KMS-11 (cell line): ENCODE data around the gene FRMD4A.

Experiments used
- H2AFZ ChIP-seq: fragments of 200-600 bp; sonication (generic); 2 replicates; pipeline ENCODE4 v1.6.1; 2016; ENCODE audit warnings: antibody characterized with exemption, mixed run types, low read depth
- H3K27ac ChIP-seq: fragments of 200-600 bp; sonication (generic); 2 replicates; pipeline ENCODE4 v1.6.1; 2016; ENCODE audit warnings: mild to moderate bottlenecking, mixed run types
- H3K27me3 ChIP-seq: fragments of 200-600 bp; sonication (generic); 2 replicates; pipeline ENCODE4 v1.6.1; 2017; ENCODE audit warnings: mild to moderate bottlenecking, low read depth, mixed run types, moderate library complexity; ENCODE audit not compliant: insufficient read depth
- H3K36me3 ChIP-seq: fragments of 200-600 bp; sonication (generic); 2 replicates; pipeline ENCODE4 v1.6.1; 2017; ENCODE audit warnings: mild to moderate bottlenecking, mixed run types; ENCODE audit not compliant: insufficient read depth
- H3K4me1 ChIP-seq: fragments of 200-600 bp; sonication (generic); 2 replicates; pipeline ENCODE4 v1.6.1; 2016; ENCODE audit warnings: mild to moderate bottlenecking, low read depth, mixed run types; ENCODE audit not compliant: poor library complexity, severe bottlenecking
- H3K4me2 ChIP-seq: fragments of 200-600 bp; sonication (generic); 2 replicates; pipeline ENCODE4 v1.7.0; 2016; ENCODE audit warnings: mild to moderate bottlenecking, mixed run types
- H3K4me3 ChIP-seq: fragments of 200-600 bp; sonication (generic); IDR thresholded peaks from 2 replicates; pipeline ENCODE4 v1.6.1; 2017; ENCODE audit warnings: low read depth, low read length, mixed read lengths; ENCODE audit not compliant: insufficient read depth
- H3K79me2 ChIP-seq: fragments of 200-600 bp; sonication (generic); 2 replicates; pipeline ENCODE4 v1.6.1; 2016; ENCODE audit warnings: low read depth, mixed run types; ENCODE audit not compliant: insufficient read depth
- H3K9ac ChIP-seq: fragments of 200-600 bp; sonication (generic); 2 replicates; pipeline ENCODE4 v1.6.1; 2016; ENCODE audit warnings: mild to moderate bottlenecking, mixed run types
- H4K20me1 ChIP-seq: fragments of 200-600 bp; sonication (generic); 2 replicates; pipeline ENCODE4 v1.6.1; 2016; ENCODE audit warnings: mild to moderate bottlenecking, mixed run types; ENCODE audit not compliant: insufficient read depth
- CTCF ChIP-seq: fragments of 200-600 bp; sonication (generic); conservative IDR thresholded peaks from 2 replicates; pipeline ENCODE4 v1.6.1; 2017; ENCODE audit warnings: low read depth, mild to moderate bottlenecking, antibody characterized with exemption, low read length, moderate library complexity, mixed read lengths

FRMD4A gene

GRCh38 chr10:14318007-14318406 lies 12.7 kb downstream of the FRMD4A start:
- Histone ChIP-seq H3K36me3 (no peaks in the 10 kb centered on the region), H3K79me2 (no peaks in the 10 kb centered on the region), H3K27me3 (no peaks in the 10 kb centered on the region), H3K4me1 (no peaks in the 10 kb centered on the region), H4K20me1 (no peaks in the 10 kb centered on the region), H3K4me3 (no peak overlapping the region), H3K9ac (no peak overlapping the region), H2AFZ (no peak overlapping the region), H3K27ac (no peak overlapping the region), H3K4me2 (no peak overlapping the region)
- no peak for TF ChIP-seq CTCF

GRCh38 chr10:14312014-14312413 lies 18.7 kb downstream of the FRMD4A start:
- Histone ChIP-seq H3K4me2 (no peak overlapping the region), H3K4me1 (no peaks in the 10 kb centered on the region), H3K27me3 (no peaks in the 10 kb centered on the region), H3K27ac (no peak overlapping the region), H3K4me3 (no peak overlapping the region), H2AFZ (no peak overlapping the region), H4K20me1 (no peaks in the 10 kb centered on the region), H3K9ac (no peak overlapping the region), H3K36me3 (no peaks in the 10 kb centered on the region), H3K79me2 (no peaks in the 10 kb centered on the region)
- no peak for TF ChIP-seq CTCF

GRCh38 chr10:14311206-14311957 lies 19.3 kb downstream of the FRMD4A start:
- no peaks in the 10 kb centered on the region for H3K4me1 ChIP-seq
- no peak overlapping the region for H2AFZ ChIP-seq
- H3K79me2 ChIP-seq, result no peaks in the 10 kb centered on the region
- no peak overlapping the region for H3K9ac ChIP-seq
- H3K4me2 ChIP-seq, result no peak overlapping the region
- H3K27me3 ChIP-seq, result no peaks in the 10 kb centered on the region
- no peak overlapping the region for H3K27ac ChIP-seq
- no peaks in the 10 kb centered on the region for H4K20me1 ChIP-seq
- H3K36me3 ChIP-seq, result no peaks in the 10 kb centered on the region
- H3K4me3 ChIP-seq, result no peak overlapping the region
- no peak for TF ChIP-seq CTCF

GRCh38 chr10:14309593-14309992 lies 21.1 kb downstream of the FRMD4A start:
- Histone ChIP-seq H3K27me3 (no peaks in the 10 kb centered on the region), H3K4me3 (no peak overlapping the region), H3K27ac (no peak overlapping the region), H4K20me1 (no peaks in the 10 kb centered on the region), H2AFZ (no peak overlapping the region), H3K79me2 (no peaks in the 10 kb centered on the region), H3K4me2 (no peak overlapping the region), H3K9ac (no peak overlapping the region), H3K4me1 (no peaks in the 10 kb centered on the region), H3K36me3 (no peaks in the 10 kb centered on the region)
- TF ChIP-seq CTCF, result no peak
